K562 (cell line): ENCODE data around the gene SYT7. TPM values are rescaled to one million over a fixed set of nuclear protein-coding genes. Genes with fewer than 3 reads are reported as not detected.

ENCODE experiments used
- CGGBP1 ChIP-seq: fragments of 250-450 bp; sonication (Bioruptor Pico); IDR thresholded peaks from 2 replicates; pipeline ENCODE4 v1.9.0; 2021; ENCODE audit warnings: mild to moderate bottlenecking
- FOXO4 ChIP-seq: fragments of 450-650 bp; formaldehyde crosslinking; IDR thresholded peaks from 2 replicates; pipeline ENCODE4 v1.4.0; 2020; ENCODE audit warnings: mild to moderate bottlenecking, moderate library complexity
- JUND ChIP-seq, 2 experiments: IDR thresholded peaks; 2 replicates in 1 of 2; 3 replicates in 1 of 2; pipeline ENCODE4 v1.6.1; 2011; ENCODE audit warnings: borderline replicate concordance in 2 of 2, low read depth in 2 of 2, low read length in 2 of 2, improper control_type of control experiment in 1 of 2, missing biosample characterization in 1 of 2, missing genetic modification characterization in 1 of 2, missing genetic modification reagents in 1 of 2
- KAT8 ChIP-seq: fragments of 450-650 bp; IDR thresholded peaks from 2 replicates; pipeline ENCODE4 v1.6.1; 2016; ENCODE audit warnings: low read depth, mild to moderate bottlenecking
- MEF2A ChIP-seq: IDR thresholded peaks from 2 replicates; pipeline ENCODE4 v1.6.1; 2011; ENCODE audit warnings: low read depth, mild to moderate bottlenecking, low read length, moderate library complexity; ENCODE audit not compliant: control insufficient read depth
- NCOA2 ChIP-seq, 2 experiments: fragments of 450-650 bp; IDR thresholded peaks; 2 replicates each; pipeline ENCODE4 v1.6.1; 2018; ENCODE audit warnings: mild to moderate bottlenecking in 2 of 2, moderate library complexity in 1 of 2; ENCODE audit not compliant: partially characterized antibody in 2 of 2
- NFIX ChIP-seq: fragments of 250-450 bp; sonication (Bioruptor Pico); IDR thresholded peaks from 2 replicates; pipeline ENCODE4 v1.4.0; 2020; ENCODE audit warnings: low read depth, mild to moderate bottlenecking, moderate library complexity
- NUFIP1 ChIP-seq: fragments of 450-650 bp; IDR thresholded peaks from 2 replicates; pipeline ENCODE4 v1.6.1; 2018; ENCODE audit not compliant: partially characterized antibody
- POLR3A ChIP-seq: IDR thresholded peaks from 2 replicates; pipeline ENCODE4 v1.6.1; 2011; ENCODE audit warnings: borderline replicate concordance, mild to moderate bottlenecking, moderate library complexity; ENCODE audit not compliant: insufficient read length, insufficient read depth; ENCODE audit errors: extremely low read depth
- SAFB2 ChIP-seq: fragments of 200-400 bp; formaldehyde crosslinking; IDR thresholded peaks from 2 replicates; pipeline ENCODE4 v1.6.1; 2018; ENCODE audit warnings: borderline replicate concordance, low read length, low read depth, moderate library complexity; ENCODE audit not compliant: severe bottlenecking
- ZBTB40 ChIP-seq, 2 experiments: fragments of 450-650 bp in 1 of 2; sonication (generic) in 1 of 2; formaldehyde crosslinking in 1 of 2; IDR thresholded peaks; 2 replicates each; pipeline versions ENCODE4 v1.7.1 to v1.9.0; 2016 to 2022; ENCODE audit warnings: inconsistent platforms in 1 of 2, mild to moderate bottlenecking in 1 of 2, missing genetic modification reagents in 1 of 2
- ZC3H8 ChIP-seq: fragments of 450-650 bp; IDR thresholded peaks from 2 replicates; pipeline ENCODE4 v1.6.1; 2017
- ZNF347 ChIP-seq: fragments of 450-650 bp; formaldehyde crosslinking; IDR thresholded peaks from 2 replicates; pipeline ENCODE4 v1.4.0; 2020; ENCODE audit warnings: low read depth, mild to moderate bottlenecking, moderate library complexity
- ZNF551 ChIP-seq: fragments of 250-450 bp; sonication (Bioruptor Pico); IDR thresholded peaks from 2 replicates; pipeline ENCODE4 v1.5.0; 2021; ENCODE audit warnings: mild to moderate bottlenecking, moderate library complexity
- ZNF77 ChIP-seq: fragments of 250-450 bp; sonication (Bioruptor Pico); IDR thresholded peaks from 2 replicates; pipeline ENCODE4 v1.5.0; 2020
- polyA plus RNA-seq, 8 experiments: library from polyadenylated mRNA; depleted of rRNA in 4 of 8; stranded (reverse) in 5 of 8; unstranded in 3 of 8; fragments of >200 nt; fragmentation: Nextera tagmentation in 2 of 8; fragmentation: Illumina TruSeq in 1 of 8; extraction: Ambion mirVana in 2 of 8; extraction: Trizol in 1 of 8; gene quantifications; 2 replicates each; pipeline versions ENCODE4 v1.2.1 to v1.2.3, GENCODE V29; 2011 to 2014; ENCODE audit warnings: inconsistent platforms in 1 of 8, missing spikeins in 1 of 8
- total RNA-seq, 7 experiments: library from RNA; depleted of rRNA in 6 of 7; stranded (reverse); fragments of >200 nt in 6 of 7; fragmentation: Illumina TruSeq in 2 of 7; extraction: Trizol in 2 of 7; gene quantifications; 2 replicates each; pipeline versions ENCODE4 v1.2.1 to v1.2.3, GENCODE V29; 2011 to 2021; ENCODE audit warnings: low replicate concordance in 1 of 7

SYT7 gene
- total and polyA plus RNA-seq, 9 of the 15 experiments (the other 6 are each of a cell fraction or from before 2014, with no cell fraction given), result 0.01 to 0.51 (median 0.16) TPM; not detected in 1

GRCh38 chr11:61567286-61568061, 13.4 kb downstream of the SYT7 start (continued):
- peak; percentile 95 for TF ChIP-seq ZBTB40 (IDR thresholded peaks at IDR 0.05)
- TF ChIP-seq ZBTB40 (CRISPR knock-in tag; IDR thresholded peaks at IDR 0.05), result peak; percentile 93
- TF ChIP-seq SAFB2, result no peak
- TF ChIP-seq ZNF551 (CRISPR knock-in tag), result no peak
- TF ChIP-seq NCOA2 (IDR thresholded peaks at IDR 0.05; ENCODE audit: partially characterized antibody in 2 of 2), result no peak
- TF ChIP-seq ZC3H8, result no peak
- no peak for TF ChIP-seq CGGBP1 (CRISPR knock-in tag)
- no peak for TF ChIP-seq POLR3A
- no peak for TF ChIP-seq ZNF77
- TF ChIP-seq FOXO4 (CRISPR knock-in tag), result no peak
- no peak for TF ChIP-seq ZNF347 (CRISPR knock-in tag)
- peak; percentile 51 for TF ChIP-seq JUND (IDR thresholded peaks at IDR 0.05; ENCODE audit: borderline replicate concordance, low read depth, low read length)
- peak; percentile 78; the same call in 2 of the 3 replicates for TF ChIP-seq JUND (tag; IDR thresholded peaks at IDR 0.05; ENCODE audit: borderline replicate concordance, low read depth, low read length)
- TF ChIP-seq NFIX (CRISPR knock-in tag), result no peak
- no peak for TF ChIP-seq KAT8
- no peak for TF ChIP-seq NUFIP1
- no peak for TF ChIP-seq MEF2A
